Transverse colon (tissue), 4 donors: ENCODE data around the gene ARHGAP8.

ENCODE experiments used
- EP300 ChIP-seq: sonication (generic); formaldehyde crosslinking; IDR thresholded peaks from one replicate; pipeline ENCODE4 v1.6.1; 2017; ENCODE audit warnings: antibody characterized with exemption, low read depth
- POLR2A ChIP-seq: fragments of 450-650 bp; IDR thresholded peaks from one replicate; pipeline ENCODE4 v1.6.1; 2016; ENCODE audit warnings: antibody characterized with exemption, mild to moderate bottlenecking, moderate library complexity
- POLR2AphosphoS5 ChIP-seq, 3 donors: sonication (generic); formaldehyde crosslinking; IDR thresholded peaks; one replicate each; pipeline ENCODE4 v1.6.1; 2016; ENCODE audit warnings: antibody characterized with exemption in 3 of 3
- TF ChIP-seq, protein P1 (sequence below), 5 experiments: fragments of 200-600 bp in 3 of 5; fragments of 450-650 bp in 2 of 5; sonication (generic) in 3 of 5; IDR thresholded peaks; 1 replicate in 2 of 5; 2 replicates in 3 of 5; pipeline ENCODE4 v1.5.1; 2016 to 2017; ENCODE audit warnings: antibody characterized with exemption in 5 of 5, inconsistent platforms in 3 of 5, mild to moderate bottlenecking in 2 of 5, moderate library complexity in 1 of 5

DNA sequence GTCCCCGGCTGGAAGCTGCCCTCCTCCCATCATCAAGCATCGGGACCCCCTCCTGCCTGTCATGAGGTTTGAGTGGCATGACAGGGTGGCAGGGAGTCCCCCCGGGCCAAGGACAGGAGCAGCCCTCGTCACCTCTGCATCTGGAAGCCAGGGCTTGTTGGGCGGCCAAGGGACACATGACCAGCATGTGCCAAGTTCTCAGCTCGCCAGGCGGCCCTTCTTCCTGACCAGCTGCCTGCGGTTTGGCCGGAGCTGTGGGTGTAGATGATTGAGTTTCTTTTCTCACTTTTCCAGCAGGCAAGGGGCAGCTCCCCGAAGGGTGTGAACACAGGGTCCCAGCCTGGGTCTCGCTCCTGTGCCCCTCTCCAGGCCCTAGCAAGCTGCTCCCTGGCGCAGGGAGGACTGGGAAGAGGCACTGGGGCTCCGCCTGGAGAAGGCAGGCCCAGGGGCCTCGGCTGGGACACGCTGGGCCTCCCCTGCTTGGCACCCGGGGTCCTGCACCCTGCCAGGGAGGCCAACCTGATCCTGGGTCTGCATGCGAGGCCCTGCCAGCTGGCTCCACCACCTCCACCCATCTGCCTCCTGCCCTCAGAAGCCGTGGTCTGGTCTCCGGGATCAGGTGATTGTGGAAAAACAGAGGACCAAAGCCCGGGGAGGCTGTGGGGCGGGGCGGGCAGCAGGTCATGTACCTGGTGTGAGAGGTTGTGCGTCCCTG lies 13.4 kb downstream of the ARHGAP8 start:
- TF ChIP-seq POLR2AphosphoS5 (IDR thresholded peaks at IDR 0.05) (no peak), POLR2A (no peak), EP300 (no peak)
- TF ChIP-seq, protein P1, sequence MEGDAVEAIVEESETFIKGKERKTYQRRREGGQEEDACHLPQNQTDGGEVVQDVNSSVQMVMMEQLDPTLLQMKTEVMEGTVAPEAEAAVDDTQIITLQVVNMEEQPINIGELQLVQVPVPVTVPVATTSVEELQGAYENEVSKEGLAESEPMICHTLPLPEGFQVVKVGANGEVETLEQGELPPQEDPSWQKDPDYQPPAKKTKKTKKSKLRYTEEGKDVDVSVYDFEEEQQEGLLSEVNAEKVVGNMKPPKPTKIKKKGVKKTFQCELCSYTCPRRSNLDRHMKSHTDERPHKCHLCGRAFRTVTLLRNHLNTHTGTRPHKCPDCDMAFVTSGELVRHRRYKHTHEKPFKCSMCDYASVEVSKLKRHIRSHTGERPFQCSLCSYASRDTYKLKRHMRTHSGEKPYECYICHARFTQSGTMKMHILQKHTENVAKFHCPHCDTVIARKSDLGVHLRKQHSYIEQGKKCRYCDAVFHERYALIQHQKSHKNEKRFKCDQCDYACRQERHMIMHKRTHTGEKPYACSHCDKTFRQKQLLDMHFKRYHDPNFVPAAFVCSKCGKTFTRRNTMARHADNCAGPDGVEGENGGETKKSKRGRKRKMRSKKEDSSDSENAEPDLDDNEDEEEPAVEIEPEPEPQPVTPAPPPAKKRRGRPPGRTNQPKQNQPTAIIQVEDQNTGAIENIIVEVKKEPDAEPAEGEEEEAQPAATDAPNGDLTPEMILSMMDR (IDR thresholded peaks at IDR 0.05) = no peak
